Lower leg skin (tissue), 3 donors: Measurements from ENCODE around the gene PPP2R3C.

ENCODE experiments used
- CTCF ChIP-seq, 3 donors: fragments of 450-650 bp; IDR thresholded peaks; one replicate each; pipeline ENCODE4 v1.5.1; 2016; ENCODE audit warnings: antibody characterized with exemption in 3 of 3, mild to moderate bottlenecking in 3 of 3, moderate library complexity in 2 of 3
- POLR2A ChIP-seq, 2 donors: fragments of 450-650 bp; IDR thresholded peaks; one replicate each; pipeline ENCODE4 v1.6.1; 2016 to 2017; ENCODE audit warnings: antibody characterized with exemption in 2 of 2, mild to moderate bottlenecking in 1 of 2, moderate library complexity in 1 of 2

GRCh38 chr14:35113308-35113950 lies 8.4 kb downstream of the PPP2R3C start:
- no peak for TF ChIP-seq POLR2A (IDR thresholded peaks at IDR 0.05)
- TF ChIP-seq CTCF (IDR thresholded peaks at IDR 0.05) = no peak
